Right hindlimb (tissue), 1 donor: Measurements from ENCODE around the gene LRFN2.

Experiments
- DNase-seq: peaks from one replicate; pipeline ENCODE4 v3.0.0-alpha.2; 2018

LRFN2 gene

DNA sequence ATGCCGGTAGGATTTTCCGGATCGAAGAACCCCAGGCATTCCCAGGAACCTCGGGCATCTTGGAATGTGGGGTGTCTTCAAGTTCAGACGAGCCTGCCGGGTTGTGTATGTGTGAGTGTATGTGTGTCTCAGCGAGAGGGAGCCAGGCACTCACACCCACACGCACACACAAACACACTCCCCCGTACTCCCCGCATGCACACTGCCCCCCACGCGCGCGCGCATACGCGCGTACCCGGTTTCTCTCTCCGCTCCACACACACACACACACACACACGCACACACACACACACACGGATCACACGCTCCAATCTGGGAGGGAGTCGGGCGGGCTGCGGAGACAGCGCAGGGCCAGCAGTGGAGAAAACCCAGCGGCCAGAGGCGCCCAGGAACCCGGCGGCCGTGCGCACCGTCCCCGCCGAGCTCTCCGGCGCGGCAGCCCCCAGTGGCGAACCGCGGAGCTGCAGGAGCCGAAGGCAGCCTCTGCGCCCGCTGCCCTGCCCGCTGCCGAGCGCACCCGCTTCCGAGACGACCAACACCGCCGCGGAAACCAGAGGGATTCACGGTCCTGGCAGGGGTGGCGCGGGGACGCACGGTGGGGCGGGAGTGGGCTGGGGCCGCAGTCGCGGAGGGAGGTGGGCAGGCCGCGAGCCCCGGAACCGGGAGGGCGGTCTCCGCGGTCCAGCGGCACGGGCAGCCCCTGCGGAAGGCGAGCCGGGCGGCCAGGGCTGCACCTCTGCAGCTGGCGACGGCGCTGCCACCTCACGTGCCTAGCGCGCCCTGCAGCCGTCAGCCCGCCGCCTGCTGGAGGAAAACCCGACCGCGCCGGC, at the start of gene LRFN2:
LRFN2 (minus strand) TSS at position 125 of the 830 bp plus-strand sequence.
- DNase-seq = peak; percentile 85

DNA sequence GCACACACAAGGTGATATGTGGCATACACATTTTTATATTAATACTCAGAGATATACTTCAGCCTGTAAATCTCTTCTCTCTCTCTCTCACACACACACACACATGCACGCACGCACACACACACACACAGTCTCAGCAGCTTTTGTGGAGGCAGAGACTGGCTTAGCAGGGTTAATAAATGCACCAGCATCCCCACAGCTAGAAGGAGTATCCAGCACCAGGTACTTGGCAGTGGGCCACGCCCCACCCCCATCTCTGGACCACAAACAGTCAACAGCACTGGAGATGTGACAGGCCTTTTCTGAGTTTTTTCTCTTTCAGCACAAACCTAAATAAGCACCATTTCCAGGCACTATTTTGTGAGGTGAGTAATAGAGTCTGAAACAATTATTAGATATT, 47.3 kb upstream of the LRFN2 start:
- no peak for DNase-seq

DNA sequence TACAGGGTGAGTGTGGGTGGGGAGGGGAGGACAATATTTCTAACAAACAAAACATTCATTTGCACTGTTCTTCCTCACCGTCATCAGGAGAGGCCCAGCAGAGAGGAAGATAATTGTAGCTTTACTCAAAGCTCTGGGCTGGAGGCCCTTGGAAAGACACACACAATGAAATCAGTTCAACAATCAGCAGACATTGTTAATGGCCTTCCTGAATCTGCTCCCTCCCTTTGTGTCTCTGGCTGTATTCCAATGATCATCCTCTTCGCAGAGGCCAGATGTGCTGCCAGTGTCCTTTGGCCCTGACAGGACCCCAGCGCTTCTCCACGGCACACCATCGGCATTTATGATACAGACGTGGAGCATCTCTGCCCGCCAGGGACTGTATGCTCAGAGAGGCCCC, 44.6 kb upstream of the LRFN2 start:
- no peak for DNase-seq

DNA sequence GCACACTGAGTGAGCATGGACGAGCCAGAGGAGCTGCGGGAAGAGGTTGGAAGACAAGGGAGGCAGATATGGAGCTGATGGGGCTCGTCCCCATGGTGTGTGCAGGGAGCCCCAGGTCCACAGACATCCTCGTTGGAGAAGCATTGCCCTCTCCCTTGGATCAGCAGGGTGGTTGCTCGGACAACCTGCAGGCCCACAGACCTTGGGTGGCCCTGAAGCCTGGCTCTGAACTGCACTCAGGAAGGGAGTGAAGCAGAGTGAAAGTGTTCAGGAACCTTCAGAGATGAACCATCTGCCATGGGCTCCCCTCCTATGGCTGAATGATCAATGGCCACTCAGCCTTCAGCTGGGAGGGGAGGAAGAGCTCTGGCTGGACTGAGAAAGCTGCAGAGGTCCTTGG, 43.3 kb upstream of the LRFN2 start:
- no peak for DNase-seq

DNA sequence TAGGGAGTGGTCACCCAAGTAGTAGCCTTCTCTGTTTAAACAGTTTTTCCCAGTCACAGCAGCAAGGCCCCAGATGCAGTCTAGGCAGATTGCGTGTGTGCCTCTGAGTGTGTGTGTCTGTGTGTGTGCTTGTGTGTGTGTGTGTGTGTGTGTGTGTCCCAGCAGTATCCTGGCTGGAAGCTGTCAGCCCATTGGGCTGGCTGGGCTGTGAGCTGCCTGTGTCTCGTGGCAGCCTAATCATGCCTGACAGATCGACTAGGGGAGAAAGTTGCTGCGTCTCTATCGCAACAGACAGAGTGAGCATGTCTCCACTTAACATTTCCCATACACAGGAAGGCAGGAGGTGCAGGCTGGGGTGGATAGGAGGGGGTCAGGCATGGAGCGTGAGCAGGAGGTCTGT, 42.9 kb upstream of the LRFN2 start:
- DNase-seq = no peak

DNA sequence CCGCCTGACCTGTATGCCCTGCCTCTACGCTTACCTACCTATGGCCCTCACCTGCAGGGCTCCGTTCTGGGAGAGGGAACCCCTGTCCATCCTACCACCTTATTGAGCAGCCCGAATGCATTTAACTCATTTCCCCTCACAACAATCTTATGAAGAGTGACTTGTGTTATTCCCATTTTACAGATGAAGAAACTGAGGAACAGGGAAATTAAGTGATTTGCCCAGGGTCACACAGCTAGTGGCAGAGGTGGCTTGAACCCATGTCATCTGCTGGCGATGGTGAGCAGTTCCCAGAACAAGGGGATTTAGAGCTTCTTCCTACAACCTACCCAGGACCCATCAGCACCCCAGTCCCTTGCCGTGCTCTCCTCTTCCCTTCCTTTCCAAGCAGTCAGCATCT, 42.3 kb upstream of the LRFN2 start:
- no peak for DNase-seq

DNA sequence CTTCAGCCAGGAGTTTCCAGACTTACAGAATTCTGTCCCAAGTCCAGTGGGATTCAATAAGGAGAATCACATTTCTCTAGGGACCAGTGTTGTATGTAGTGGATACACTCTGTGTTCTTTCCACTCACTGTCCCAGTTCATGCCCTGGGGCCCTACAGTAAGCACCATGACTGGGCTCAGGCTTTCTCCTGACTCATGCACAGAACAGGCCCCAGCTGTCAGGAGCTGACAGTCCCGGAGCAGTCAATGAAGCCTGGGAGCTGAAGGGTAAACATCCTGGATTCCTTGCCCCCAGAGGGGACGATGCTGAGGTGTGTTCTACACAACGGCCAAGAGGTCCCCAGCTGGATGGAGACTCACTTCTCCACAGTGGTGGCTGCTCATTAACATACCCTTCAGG, 40.2 kb upstream of the LRFN2 start:
- DNase-seq = no peak

DNA sequence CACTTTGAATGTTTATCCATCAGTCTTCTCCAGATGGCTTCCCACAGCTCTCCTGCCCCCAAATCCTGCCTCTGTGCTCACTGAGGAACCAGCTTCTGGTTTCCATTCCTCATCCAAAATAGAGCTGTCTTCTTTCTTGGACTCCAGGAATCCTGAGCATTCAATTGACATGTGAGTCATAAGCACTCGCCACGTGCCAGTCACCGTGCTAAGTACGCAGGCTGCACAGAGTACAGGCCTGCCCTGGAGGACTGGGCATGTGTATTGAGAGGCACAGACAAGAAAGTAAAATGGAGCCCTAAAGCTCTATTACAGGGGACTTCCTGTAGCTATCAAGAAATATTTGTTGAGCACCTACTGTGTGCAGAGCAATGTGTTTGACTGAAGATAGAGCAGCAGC, 39.7 kb upstream of the LRFN2 start:
- no peak for DNase-seq

DNA sequence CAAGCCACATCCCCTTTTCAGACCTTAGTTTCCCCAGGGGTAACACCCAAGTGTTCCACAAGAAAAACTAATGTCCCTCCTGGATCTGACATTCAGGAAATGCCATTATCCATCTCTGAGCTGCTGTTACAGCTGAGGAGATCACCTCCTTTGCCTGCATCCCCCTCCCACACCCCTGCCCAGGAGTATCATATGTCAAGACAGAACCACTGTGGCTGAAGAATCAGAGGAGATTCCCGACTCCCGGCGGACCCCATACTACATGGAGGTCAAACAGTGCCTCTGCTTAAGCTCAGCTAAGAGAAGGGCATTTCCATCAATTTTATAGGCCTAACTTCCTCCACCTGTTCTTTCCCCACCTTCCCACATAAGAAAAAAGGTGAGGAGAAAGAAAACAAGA, 36.8 kb upstream of the LRFN2 start:
- no peak for DNase-seq

DNA sequence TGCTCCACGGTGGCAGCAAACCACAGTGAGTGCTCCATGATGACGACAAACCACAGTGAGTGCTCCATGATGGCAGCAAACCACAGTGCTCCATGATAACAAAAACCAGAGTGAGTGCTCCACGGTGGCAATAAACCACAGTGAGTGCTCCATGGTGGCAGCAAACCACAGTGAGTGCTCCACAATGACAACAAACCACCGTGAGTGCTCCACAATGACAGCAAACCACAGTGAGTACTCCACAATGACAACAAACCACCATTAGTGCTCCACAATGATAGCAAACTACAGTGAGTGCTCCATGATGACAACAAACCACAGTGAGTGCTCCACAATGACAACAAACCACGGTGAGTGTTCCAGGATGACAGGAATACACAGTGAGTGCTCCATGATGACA, 36.0 kb upstream of the LRFN2 start:
- DNase-seq = no peak

DNA sequence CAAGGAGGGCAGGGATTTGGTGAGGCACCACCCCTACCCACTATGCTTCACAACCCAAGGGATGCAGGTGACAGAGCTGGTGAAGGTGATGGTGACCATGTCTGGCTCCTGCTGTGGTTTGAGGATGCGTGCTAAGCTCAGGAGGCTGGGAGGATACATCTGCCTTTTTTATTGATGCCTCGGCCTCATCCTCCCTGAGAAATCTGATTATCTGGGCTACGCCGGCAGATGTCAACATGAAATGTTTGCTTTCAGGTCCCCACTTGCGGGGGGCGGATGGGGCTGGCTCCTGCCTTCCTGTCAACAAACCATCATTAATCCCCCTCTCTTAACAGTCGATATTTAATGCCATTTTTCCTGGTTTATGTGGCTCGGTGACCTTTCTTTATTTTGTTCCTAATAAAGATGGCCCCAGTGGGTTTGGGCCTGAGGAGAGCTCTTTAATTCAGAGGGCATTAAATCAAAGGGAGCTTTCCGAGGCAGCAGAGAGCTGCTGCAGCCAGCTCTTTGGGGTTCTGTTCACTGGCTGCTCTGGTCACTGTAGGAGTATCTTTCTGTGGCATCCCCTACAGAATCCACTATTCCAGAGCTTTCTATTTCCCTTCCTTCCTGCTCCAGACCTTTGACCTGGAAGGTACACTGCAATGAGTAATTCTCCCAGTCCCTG, 33.5 kb upstream of the LRFN2 start:
- DNase-seq = no peak

DNA sequence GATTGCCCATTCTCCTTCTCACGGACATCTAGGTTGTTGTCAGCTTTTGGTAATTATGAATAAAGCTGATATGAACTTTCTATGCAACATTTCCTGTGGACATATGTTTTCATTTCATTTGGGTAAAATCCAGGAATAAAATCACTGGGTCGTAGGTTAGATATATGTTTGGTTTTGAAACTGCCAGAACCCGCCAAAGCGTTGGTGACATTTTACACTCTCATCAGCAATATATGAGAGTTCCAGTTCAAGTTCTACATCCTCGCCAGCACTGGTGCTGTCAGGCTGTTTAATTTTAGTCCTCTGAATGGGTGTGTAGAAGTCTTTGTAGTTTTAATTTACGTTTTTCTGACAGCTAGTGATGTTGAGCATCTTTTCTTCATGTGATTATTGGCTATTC, 27.5 kb upstream of the LRFN2 start:
- no peak for DNase-seq

DNA sequence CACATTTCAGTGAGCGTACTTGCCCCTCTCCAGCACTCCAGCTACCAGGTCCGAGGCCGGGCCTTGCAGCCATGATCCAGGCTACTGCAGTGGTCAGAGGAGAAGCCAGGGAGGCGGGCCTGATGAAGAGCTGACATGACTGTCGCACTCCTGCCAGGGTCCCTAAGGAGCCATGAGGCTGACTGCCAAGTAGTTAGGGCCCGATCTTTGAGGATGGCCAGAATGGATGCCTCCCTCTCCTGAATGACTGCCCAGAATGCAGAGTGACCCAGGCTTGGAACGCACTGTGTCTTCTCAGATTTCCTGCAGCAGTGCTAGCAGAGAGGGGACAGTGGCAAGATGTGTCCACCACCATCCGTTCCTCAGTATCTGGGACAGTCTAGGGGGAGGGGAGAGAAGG, 24.7 kb upstream of the LRFN2 start:
- peak; percentile 24 for DNase-seq

DNA sequence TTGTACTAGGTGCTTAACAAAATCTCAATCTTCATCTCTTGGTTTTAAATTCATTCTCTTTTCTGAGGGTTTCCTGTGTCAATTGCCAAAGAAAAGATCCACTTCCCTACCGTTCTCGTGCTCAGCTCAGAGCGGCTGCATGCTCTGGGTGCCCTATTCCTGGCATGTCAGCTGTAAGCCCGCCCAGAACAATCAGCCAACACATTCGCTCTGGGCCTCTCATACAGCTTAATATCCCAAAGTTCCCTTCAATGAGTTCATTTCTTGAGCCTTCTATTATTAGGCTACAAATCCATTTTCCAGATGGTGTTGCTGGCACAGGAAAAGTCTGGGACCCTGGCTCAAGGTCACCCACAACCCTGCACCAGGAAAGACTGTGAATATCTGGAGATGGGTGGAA, 24.3 kb upstream of the LRFN2 start:
- DNase-seq = no peak

DNA sequence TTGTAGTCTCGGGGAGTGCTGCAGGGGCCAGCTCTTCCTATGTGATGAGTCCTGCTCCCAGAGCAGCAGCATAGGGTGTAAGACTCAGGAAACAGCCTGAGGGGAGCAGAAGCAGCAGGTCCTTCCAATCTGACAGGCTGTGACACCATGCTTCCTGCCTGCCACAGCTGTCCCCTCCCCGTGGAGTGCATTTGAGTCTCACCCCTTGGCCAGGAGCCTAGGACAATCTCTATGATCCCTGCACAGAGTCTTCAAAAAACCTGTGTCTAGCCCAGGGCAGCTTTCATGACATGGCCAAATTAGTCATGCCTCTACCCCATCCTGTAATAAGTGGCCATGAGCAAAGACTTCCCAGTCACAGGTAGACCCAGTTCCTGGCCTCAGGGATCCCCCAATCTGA, 23.1 kb upstream of the LRFN2 start:
- no peak for DNase-seq

DNA sequence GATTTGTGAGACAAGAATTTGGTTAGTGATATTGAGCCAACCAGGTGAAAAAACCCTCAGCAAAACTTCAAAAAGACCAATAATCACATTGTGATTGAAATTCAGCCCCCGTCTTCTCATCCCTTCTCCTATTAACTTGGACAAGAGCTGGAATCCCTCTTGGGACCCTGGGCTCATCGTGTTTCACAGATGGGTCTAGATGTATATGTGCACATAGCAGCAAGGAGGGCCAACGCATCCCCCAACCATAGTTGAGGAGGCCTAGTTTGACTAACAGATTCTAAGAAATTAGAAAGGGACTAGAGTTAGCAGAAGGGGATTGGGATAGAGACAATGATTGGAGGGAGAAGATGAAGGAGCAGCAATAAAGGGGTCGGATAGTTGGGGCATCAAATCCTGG, 19.8 kb upstream of the LRFN2 start:
- DNase-seq = no peak

DNA sequence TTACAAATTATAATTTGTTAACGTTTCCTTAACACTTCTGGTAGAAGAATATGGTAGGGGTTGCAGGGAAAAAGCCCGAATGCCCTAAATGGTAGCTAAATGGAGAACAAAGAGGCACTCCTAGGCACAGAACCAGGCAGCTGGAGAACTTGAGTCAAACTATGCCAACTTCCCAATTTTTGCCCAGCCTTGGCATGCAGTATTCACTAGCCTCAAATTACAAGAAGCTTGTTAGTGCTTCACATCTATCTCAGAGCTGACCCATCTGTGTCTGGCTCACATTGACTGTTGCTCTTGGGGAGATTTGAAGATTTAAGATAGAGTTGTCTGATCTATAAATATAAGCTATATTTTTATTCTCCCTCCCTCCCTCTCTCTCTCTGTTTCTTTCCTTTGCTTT, 19.4 kb upstream of the LRFN2 start:
- DNase-seq = no peak

DNA sequence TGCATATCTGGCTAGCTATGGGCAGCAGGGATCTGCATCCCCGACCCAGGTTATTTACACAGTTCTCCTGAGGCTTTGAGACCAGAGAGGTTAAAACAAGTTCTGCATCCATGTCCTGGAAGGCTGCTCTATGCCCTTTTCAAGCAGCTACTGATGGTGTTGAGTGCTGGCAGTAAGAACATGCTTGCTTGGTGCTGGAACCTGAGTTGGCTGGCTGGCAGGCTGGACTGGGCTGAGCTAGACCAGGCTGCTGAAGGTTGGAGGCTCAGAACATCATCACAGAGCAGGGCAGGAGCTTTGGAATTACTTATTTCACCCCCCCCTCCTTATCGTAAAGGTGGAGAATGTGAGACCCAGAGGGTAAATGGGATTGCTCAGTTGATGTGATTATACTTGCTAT, 16.9 kb upstream of the LRFN2 start:
- no peak for DNase-seq

DNA sequence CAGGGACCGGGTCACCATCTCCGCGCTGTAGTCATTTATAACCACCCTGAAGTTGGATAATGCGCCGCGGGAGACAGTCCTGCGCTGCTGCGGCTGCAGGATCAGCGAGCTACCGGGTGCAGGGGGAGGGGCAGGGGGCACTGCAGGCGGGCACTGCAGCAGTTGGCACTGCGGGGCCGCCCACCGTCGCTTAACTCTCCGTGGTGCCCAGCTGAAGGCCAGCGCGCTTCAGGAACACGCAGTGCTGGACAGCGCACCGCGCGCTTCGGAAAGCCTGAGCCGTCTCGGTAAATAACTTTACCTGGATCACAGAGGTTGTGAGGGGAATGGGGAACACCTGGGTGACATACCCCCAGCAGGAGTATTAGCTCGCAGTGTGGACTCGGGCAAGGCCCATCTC, 12.4 kb upstream of the LRFN2 start:
- peak; percentile 31 for DNase-seq

DNA sequence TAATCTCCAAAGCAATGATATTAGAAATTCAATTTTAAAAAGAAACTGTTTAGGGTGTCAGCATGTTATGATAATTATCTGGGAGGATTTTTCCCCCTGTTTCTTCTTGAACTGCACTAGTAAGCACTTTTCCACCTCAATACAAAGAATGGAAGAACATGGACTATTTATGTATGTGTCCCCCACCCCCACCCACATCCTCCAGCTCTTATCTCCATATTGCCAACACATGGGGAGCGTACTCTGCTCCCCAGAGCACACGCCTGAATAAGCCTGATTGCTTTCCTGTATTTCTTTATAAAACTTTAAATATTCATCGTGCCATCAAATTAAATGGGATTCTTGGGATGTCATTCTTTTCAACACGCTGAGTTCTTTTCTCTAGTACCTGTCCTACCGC, 11.4 kb upstream of the LRFN2 start:
- no peak for DNase-seq

DNA sequence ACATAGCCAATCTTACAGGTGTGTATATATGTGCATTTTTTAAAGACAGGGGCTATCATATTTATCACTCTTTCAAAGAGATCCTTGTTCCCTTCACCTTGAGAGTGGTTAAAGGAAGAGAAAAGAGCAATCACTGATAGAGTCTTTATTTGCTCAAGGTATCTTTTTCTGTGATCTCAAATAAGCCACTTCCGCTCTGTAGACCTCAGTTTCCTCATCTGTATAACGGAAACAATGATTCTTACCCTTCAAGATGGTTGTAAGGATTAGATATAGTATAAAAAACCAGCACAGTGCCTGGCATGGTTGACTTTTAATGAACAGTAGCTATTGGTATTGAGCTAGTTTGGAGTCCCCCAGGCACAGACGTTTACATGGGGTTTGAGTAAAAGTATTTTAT, 10.1 kb upstream of the LRFN2 start:
- DNase-seq = no peak

DNA sequence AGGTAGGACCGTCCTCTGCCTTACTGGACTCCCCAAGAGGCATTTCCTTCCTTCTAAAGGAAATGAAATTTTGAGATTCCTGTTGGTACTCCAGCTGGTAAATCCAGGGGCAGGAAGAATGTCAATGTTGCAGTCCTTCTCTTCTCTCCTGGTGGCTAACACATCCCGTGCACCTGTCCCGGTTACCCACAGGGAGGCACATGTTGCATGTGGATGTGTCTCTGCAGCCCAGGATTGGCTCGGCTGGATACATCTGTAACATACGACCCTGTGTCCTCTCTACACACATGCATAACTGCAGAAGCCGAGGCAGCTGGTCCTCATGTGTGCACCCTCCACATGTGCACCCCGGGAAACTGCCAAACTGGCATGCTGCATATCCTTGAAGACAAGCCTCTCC, 1.3 kb upstream of the LRFN2 start:
- no peak for DNase-seq

DNA sequence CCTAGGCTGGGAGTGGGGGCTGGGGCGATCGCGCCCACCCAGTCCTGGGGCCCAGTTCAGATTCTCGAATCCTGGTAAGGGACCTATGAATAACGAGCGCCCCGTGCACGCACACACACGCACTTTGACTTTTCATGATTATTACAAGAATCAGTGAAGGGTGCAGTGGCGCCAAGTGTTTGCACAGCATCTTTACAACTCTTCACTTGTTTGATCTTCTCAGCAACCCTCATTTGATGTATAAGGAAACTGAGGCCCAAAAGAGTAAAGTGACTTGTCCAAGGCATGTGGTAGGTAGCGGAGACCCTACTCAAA, 863 bp upstream of the LRFN2 start:
- DNase-seq = no peak

DNA sequence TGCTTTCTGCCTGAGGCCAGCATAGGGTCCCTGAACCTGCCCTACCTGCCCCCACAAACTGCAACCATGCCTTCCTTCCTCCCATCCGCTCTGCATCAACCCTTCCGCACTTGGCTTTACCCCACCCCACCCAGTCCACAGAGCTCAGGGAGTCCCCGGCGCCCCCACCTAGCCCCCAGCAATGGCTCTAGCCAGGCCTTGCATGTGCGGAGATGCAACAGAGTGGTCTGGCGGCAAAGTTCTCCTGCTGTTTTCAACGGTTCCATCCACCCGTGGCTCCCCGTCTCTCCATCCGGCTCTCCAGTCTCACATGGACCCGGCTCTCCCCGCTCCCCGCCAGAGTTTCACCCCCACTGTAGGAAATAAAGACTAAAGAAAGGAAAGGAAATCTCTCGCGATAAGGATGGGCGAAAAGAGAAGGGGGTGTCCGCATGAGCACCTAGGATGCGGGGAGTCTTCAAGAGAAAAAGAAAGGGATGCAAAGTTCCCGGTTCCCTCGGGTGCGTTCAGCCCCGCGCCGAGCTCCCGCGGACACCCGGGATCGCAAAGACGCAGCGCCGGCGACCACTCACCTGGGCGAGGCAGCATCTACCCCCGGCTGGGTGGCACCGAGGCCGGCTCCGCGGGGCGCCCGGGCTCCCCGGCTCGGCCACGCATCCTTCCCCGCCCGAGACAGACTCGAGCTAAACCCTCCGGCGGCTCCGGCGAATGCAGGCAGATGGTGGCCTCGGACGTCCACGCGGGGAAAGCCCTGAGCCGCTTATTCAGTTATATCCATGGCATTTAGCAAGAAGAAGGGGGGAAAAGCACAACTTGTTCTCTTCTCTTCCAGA, 579 bp downstream of the LRFN2 start:
- peak; percentile 25 for DNase-seq
